Measurements from ENCODE around the gene NKAPL.

Gene NKAPL

DNA sequence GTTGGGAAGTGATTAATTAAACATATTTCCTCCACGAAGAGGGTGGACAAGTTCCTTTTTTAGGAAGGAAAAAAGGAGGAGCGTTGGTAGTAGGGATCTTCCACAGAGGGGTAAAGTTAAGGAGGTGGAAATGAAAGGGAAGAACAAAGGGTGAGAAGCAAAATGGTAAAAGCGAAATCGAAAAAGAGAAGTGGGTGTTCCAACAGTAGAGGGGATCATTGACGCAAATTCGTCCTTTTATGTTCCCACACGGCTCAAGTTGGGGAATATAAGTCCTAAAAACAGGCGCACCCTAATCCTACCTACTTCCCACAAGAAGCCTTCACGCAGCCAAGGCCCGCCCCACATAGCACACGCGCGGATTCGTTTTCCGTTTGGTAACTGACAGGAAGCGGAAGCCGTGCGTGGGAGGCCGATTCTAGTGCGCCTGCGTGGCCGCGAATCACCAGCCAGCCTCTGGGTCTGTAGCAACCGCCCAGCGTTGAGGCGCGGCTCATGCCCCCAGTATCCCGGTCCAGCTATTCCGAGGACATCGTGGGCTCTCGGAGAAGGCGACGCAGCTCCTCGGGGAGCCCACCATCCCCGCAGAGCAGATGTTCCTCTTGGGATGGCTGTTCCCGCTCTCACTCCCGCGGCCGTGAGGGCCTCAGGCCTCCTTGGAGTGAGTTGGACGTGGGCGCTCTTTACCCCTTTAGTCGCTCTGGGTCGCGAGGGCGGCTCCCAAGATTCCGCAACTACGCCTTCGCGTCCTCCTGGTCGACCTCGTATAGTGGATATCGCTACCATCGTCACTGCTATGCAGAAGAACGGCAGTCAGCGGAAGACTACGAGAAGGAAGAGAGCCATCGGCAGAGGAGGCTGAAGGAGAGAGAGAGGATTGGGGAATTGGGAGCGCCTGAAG lies at the start of gene NKAPL:
Gene NKAPL (plus strand): TSS at position 421 of the 901 bp plus-strand sequence. CDS start 75 bp downstream, at position 496.
- DNase-seq = no peak

- DNase-seq = no peak
These were observed 49.2 kb upstream of the NKAPL start for GRCh38 chr6:28209753-28210535.

- no peak for DNase-seq
These were observed 47.1 kb upstream of the NKAPL start for GRCh38 chr6:28211840-28212509.

GRCh38 chr6:28212510-28213212 lies 46.4 kb upstream of the NKAPL start:
- peak; percentile 67 to 77 for DNase-seq

- no peak for DNase-seq
These were observed 45.9 kb upstream of the NKAPL start for GRCh38 chr6:28213213-28213523.

GRCh38 chr6:28215425-28215824 lies 43.7 kb upstream of the NKAPL start:
- DNase-seq = peak; percentile 20 to 65

DNA sequence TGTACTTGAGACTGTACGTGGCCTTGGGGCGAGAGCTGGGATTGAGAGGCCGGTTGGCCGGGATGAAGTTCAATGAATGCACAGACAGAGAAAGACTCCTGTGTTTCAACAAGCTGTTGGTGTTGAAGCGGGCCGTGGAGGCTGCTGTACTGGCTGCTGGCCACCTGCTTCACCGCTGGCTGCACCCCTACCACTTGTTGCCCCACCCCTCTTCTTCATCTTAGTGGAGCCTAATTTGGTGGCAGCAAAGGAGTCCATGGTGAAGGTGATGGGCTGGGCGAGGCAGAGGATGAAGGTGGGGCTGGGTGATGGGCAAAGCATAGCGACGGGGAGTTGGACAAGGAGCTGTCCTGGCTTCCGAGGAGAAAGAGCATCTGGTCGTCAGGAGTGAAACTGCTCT lies 41.2 kb upstream of the NKAPL start:
- DNase-seq = no peak

DNA sequence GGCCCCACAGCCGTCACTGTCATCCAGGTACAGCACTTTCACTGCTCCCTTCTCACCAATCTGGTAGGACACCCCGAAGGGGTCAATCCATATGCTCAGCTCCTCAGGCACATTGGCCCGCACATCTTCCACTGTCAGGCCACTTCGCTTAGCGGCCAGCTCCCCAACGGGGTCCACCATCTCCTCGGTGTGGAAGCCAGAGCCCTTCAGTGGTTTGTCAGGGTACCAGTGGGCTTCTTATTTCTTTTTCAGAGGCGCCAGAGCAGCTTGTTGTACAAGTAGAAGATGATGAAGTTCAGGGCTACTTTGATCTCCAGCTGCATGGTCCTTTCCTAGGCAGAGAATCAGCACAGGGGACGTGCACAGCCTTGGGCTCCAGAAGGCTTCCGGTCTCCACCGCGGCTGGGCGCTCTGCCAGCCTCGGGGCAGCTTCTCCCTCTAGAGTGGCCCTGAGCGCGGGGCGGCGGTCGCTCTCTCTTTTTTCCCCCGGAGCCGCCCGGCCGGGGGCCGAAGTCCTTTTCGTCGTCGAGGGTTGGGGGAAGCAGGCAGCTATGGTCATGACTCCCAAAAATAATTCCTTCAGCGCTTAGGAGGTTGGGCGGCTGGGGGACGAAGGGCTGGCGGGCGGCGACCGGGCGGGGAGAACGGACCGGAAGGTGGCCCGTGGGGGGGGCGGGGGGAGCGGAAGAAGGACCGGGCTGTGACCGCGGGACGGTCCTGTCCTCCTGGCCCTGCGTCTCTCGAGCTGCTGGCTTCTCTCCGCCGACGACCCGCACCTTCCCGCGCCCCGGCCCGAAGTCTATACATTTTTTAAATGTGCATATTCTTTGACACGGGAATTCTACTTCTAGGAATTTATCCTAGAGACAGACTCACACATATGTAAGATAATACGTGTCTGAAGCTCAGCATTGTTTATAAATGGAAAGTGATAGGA lies 40.5 kb upstream of the NKAPL start:
- DNase-seq = peak; percentile 39 to 76

DNA sequence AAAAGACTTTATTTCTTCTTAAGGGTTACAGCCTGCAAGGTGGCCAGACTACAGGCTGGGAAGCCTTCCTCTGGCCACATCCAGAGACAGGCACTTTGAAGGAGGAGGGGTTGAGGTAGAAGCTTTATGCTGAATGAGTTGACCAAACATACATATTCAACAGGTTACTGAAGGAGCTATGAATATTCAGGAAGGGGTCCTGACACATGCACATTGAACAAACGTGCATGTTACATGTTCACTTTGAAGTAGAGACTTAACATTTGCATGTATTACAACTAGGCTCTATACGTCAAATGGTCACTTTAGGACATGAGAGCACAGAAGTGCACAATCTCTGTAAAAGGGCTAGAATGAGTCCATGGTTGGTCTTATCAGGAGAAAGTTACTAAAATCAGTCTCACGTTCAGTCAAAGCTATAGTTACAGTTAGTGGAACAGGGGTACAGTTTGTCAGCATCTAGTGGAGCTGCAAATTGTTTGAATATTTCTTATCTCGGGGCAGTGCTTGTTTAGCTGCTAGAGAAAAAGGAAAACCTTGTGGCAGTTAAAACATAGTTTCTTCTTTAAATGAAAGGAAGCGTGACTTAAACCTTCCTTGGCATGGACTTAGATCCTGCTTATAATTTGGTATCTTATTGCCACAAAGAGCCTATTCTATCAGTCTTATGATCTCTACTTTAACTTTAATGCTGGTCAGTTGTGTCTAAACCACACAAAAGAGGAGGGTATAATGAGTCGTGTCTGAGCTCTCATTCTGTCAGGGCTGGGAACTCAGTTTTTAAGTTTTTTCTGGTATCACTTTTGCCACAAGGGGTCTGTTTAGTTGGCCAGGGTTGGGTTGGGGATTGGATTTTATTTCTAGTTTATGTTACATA lies 38.6 kb upstream of the NKAPL start:
- peak; percentile 60 to 65 for DNase-seq

GRCh38 chr6:28224131-28225055 lies 34.7 kb upstream of the NKAPL start:
- DNase-seq = no peak

GRCh38 chr6:28225056-28225834 lies 33.9 kb upstream of the NKAPL start, which contains the start of gene ZSCAN9:
TSS of gene ZSCAN9 (plus strand) at chr6:28225275. CDS start at chr6:28227085, 1,810 bp downstream.
- DNase-seq = peak; percentile 87 to 94

- DNase-seq = no peak
These were observed 32.6 kb upstream of the NKAPL start for GRCh38 chr6:28226460-28226859.

DNA sequence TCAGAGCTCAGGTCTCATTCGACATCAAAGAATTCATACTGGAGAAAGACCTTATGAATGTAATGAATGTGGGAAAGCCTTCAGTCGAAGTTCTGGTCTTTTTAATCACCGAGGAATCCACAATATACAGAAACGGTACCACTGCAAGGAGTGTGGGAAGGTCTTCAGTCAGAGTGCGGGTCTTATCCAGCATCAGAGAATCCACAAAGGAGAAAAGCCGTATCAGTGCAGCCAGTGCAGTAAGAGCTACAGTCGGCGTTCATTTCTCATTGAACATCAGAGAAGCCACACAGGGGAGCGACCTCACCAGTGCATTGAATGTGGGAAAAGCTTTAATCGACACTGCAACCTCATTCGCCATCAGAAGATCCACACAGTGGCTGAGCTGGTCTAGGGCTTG lies 26.3 kb upstream of the NKAPL start:
- DNase-seq = no peak

DNA sequence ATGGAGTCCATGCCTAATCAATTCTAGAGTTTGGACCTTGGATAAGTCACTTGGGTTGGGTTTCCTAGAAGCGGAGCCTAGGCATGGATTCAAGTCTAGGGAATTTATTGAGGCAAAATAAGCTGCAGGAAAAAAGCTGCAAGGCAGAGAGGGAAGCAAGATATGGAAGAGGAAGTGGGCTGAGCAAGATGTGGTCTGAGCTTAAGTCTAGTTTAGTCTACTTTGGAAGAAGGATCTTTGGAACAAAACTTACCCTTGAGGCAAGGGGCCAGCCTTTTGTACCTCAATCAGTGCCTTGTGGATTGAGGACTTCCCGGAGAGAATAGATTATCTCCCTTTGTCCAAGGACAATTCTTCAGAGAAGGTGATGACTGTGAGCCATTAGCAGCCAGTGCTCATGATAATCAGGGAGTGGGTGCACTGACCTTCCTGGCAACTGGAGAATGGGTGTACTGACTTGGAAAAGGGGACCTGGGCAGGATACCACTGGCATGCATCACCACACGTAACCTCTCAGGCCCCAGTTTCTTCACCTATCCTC lies 23.1 kb upstream of the NKAPL start:
- DNase-seq = no peak

DNA sequence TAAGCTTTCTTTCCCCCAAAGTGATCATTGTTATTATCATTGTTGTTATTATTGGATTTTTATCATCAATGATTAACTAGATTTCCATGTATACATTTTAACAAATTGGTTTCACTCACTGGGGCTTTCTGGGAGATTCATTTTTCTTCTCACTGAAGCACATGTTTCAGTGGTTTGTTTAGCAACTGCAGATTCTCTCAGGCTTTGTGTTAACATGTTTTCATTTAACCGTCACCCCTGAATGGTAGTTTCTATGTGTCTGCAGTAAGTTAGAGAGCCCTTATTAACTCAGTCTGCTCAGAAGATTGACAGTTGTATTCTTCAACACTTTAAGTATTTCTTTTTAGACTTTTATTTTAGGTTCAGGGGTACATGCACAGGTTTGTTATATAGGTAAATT lies 19.5 kb upstream of the NKAPL start:
- no peak for DNase-seq

- DNase-seq = no peak
These were observed 18.6 kb upstream of the NKAPL start for GRCh38 chr6:28240471-28240870.

- no peak for DNase-seq
These were observed 15.2 kb upstream of the NKAPL start for GRCh38 chr6:28243946-28244345.
